SK-N-SH (cell line): ENCODE data around the gene HSPA9. TPM values are rescaled to one million over a fixed set of nuclear protein-coding genes. Genes with fewer than 3 reads are reported as not detected.

Experiments used
- CTCF ChIA-PET: fragments of 300-600, 350-600 bp; formaldehyde crosslinking; extraction: SDS; loops from one replicate; lab custom pipeline; 2021; lab: Yijun Ruan, JAX
- POLR2A ChIA-PET: fragments of 350-600 bp; sonication (Branson Sonifier 250); formaldehyde crosslinking; extraction: SDS; loops from one replicate; lab custom pipeline; 2020; ENCODE audit warnings: antibody characterized with exemption, inconsistent platforms; lab: Yijun Ruan, JAX
- DNase-seq: peaks from one replicate; pipeline ENCODE4 v3.0.0; 2012
- H2AFZ ChIP-seq: fragments of 200-600 bp; sonication (generic); 2 replicates; pipeline ENCODE4 v1.8.1; 2016; ENCODE audit warnings: antibody characterized with exemption, mild to moderate bottlenecking, low read depth
- H3F3A ChIP-seq: fragments of 200-600 bp; sonication (generic); replicated peaks from 2 replicates; pipeline ENCODE3; 2016; ENCODE audit warnings: antibody characterized with exemption, mild to moderate bottlenecking; ENCODE audit not compliant: insufficient read depth
- H3K27ac ChIP-seq, 2 experiments: fragments of 200-500 bp in 1 of 2; fragments of 200-600 bp in 1 of 2; sonication (Bioruptor generic) in 1 of 2; sonication (generic), shearing (Covaris generic) in 1 of 2; 2 replicates each; pipeline versions ENCODE4 v1.5.1 to v1.6.1; 2014 to 2016; ENCODE audit warnings: low read depth in 2 of 2, inconsistent platforms in 1 of 2, low read length in 1 of 2, mild to moderate bottlenecking in 1 of 2, mixed read lengths in 1 of 2
- H3K27me3 ChIP-seq: fragments of 200-600 bp; sonication (generic), shearing (Covaris generic); 2 replicates; pipeline ENCODE4 v1.6.1; 2016; ENCODE audit warnings: mixed run types; ENCODE audit not compliant: insufficient read depth
- H3K36me3 ChIP-seq, 2 experiments: fragments of 200-500 bp in 1 of 2; fragments of 200-600 bp in 1 of 2; sonication (Bioruptor generic) in 1 of 2; sonication (generic) in 1 of 2; replicated peaks in 1 of 2; 2 replicates each; pipeline versions ENCODE3 to v1.5.1; 2014 to 2016; ENCODE audit warnings: low read length in 1 of 2, mild to moderate bottlenecking in 1 of 2; ENCODE audit not compliant: insufficient read depth in 2 of 2, control insufficient read depth in 1 of 2
- H3K4me1 ChIP-seq, 2 experiments: fragments of 200-500 bp in 1 of 2; fragments of 200-600 bp in 1 of 2; sonication (Bioruptor generic) in 1 of 2; sonication (generic), shearing (Covaris generic) in 1 of 2; 2 replicates each; pipeline versions ENCODE4 v1.5.1 to v1.6.1; 2014 to 2016; ENCODE audit warnings: low read depth in 1 of 2, low read length in 1 of 2, mixed run types in 1 of 2; ENCODE audit not compliant: insufficient read depth in 2 of 2, control insufficient read depth in 1 of 2
- H3K4me2 ChIP-seq: fragments of 200-600 bp; sonication (generic), shearing (Covaris generic); 2 replicates; pipeline ENCODE4 v1.6.1; 2017; ENCODE audit warnings: mixed run types
- H3K4me3 ChIP-seq, 2 experiments: fragments of 200-500 bp in 1 of 2; fragments of 200-600 bp in 1 of 2; sonication (Bioruptor generic) in 1 of 2; sonication (generic), shearing (Covaris generic) in 1 of 2; 2 replicates each; pipeline versions ENCODE4 v1.5.1 to v1.8.1; 2014 to 2016; ENCODE audit warnings: low read depth in 2 of 2, inconsistent platforms in 1 of 2, low read length in 1 of 2, mild to moderate bottlenecking in 1 of 2, mixed read lengths in 1 of 2, moderate library complexity in 1 of 2
- H3K79me2 ChIP-seq: fragments of 200-600 bp; sonication (generic); 2 replicates; pipeline ENCODE4 v1.8.1; 2017; ENCODE audit warnings: mild to moderate bottlenecking; ENCODE audit not compliant: insufficient read depth
- H3K9ac ChIP-seq: fragments of 200-600 bp; sonication (generic); 2 replicates; pipeline ENCODE4 v1.6.1; 2017; ENCODE audit warnings: mixed run types
- H3K9me2 ChIP-seq: fragments of 200-600 bp; sonication (generic); 2 replicates; pipeline ENCODE4 v1.6.1; 2017; ENCODE audit warnings: mixed run types
- H3K9me3 ChIP-seq: fragments of 200-600 bp; sonication (generic); 2 replicates; pipeline ENCODE4 v1.6.1; 2017; ENCODE audit warnings: mixed run types, mild to moderate bottlenecking, moderate library complexity
- H4K20me1 ChIP-seq: fragments of 200-600 bp; sonication (generic); 2 replicates; pipeline ENCODE4 v1.6.1; 2017; ENCODE audit warnings: mild to moderate bottlenecking, mixed run types; ENCODE audit not compliant: insufficient read depth
- CHD2 ChIP-seq: fragments of 150-350 bp; IDR thresholded peaks from 2 replicates; pipeline ENCODE4 v1.6.1; 2018; ENCODE audit warnings: low read length; ENCODE audit not compliant: partially characterized antibody
- FOXJ3 ChIP-seq: sonication (generic); formaldehyde crosslinking; IDR thresholded peaks from 2 replicates; pipeline ENCODE4 v1.5.1; 2020; ENCODE audit warnings: mild to moderate bottlenecking, missing genetic modification reagents
- GATA2 ChIP-seq: sonication (generic); formaldehyde crosslinking; IDR thresholded peaks from 2 replicates; pipeline ENCODE4 v1.5.0; 2020; ENCODE audit warnings: mild to moderate bottlenecking, missing genetic modification reagents
- NFIC ChIP-seq: IDR thresholded peaks from 2 replicates; pipeline ENCODE4 v1.4.0; 2012; ENCODE audit warnings: borderline replicate concordance
- NRF1 ChIP-seq: IDR thresholded peaks from 2 replicates; pipeline ENCODE4 v1.6.1; 2012; ENCODE audit warnings: low read depth, mild to moderate bottlenecking, low read length
- RFX5 ChIP-seq: IDR thresholded peaks from 2 replicates; pipeline ENCODE4 v1.6.1; 2012; ENCODE audit warnings: mild to moderate bottlenecking, improper control_type of control experiment, low read length
- RXRA ChIP-seq: IDR thresholded peaks from 2 replicates; pipeline ENCODE4 v1.4.0; 2012; ENCODE audit warnings: low read depth, mild to moderate bottlenecking, borderline replicate concordance
- SIN3A ChIP-seq: IDR thresholded peaks from 2 replicates; pipeline ENCODE4 v1.6.1; 2012; ENCODE audit warnings: low read depth, mild to moderate bottlenecking, low read length, moderate library complexity, borderline replicate concordance
- SMC3 ChIP-seq: IDR thresholded peaks from 2 replicates; pipeline ENCODE4 v1.6.1; 2012; ENCODE audit warnings: low read depth, low read length, improper control_type of control experiment
- TEAD4 ChIP-seq: IDR thresholded peaks from 2 replicates; pipeline ENCODE4 v1.4.0; 2012; ENCODE audit warnings: mild to moderate bottlenecking, borderline replicate concordance; ENCODE audit not compliant: insufficient read depth
- WGBS: methylation state at CpG from one replicate; pipeline ENCODE4 v1.1.6; 2017; ENCODE audit warnings: low lambda C conversion rate; 5-methylcytosine and 5-hydroxymethylcytosine counted together
- polyA plus RNA-seq, 3 experiments: library from polyadenylated mRNA; depleted of rRNA; stranded (reverse); fragments of >200 nt; gene quantifications; 2 replicates each; pipeline ENCODE4 v1.2.3, GENCODE V29; 2012
- TF ChIP-seq, protein P1 (sequence below): IDR thresholded peaks from 2 replicates; pipeline ENCODE4 v1.4.0; 2012; ENCODE audit warnings: low read depth
- TF ChIP-seq, protein P2 (sequence below): IDR thresholded peaks from 2 replicates; pipeline ENCODE4 v1.4.0; 2012; ENCODE audit warnings: low read depth, borderline replicate concordance
- TF ChIP-seq, protein P3 (sequence below): IDR thresholded peaks from 2 replicates; pipeline ENCODE4 v1.4.0; 2012; ENCODE audit warnings: low read depth, borderline replicate concordance

The HSPA9 gene
- polyA plus RNA-seq, 1 of the 3 experiments (the other 2 are of a cell fraction), result 153 TPM

DNA sequence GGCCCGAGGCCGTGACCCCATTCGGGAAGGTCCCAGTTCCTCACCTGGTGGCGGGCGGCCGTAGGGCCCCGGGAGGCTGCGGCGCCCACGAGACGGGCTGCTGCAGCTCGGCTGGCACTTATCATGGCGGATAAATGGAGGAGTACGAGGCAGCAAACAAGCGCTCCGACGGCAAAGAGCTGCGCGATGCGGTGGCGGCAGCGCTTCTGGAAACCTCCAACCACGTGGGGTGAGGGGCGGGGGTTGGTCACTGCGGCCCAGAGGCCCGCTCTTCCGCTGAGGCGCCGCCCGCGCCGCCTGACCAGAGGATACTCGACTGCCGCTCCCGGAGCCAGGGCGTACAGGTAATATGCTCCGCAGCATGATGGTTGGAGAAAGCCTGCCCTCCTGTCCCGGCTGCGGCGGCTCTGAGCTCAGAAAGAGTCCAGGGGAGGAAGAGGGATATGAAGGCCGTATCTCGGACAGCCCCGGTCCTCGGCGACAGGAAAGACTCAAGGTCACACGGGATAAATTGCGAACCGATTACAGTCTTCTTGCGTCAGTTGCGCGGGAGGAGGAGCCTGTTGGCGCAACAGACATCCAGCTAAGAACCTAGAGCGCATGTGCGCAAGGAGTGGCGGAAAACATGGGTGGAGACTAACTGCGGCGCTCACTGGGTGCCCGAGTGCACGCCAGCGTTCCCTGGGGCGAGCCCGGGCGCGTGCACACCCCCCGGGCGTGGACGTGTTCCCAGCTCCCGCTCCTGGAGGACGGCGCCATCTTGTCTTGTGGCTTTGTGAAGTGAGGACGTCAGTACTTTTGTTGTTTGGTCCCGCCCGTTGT lies at the start of gene HSPA9 (continued):
- TF ChIP-seq SIN3A (peak; percentile 95), GATA2 (CRISPR knock-in tag) (no peak), SMC3 (no peak), NRF1 (peak; percentile 92), RFX5 (no peak), NFIC (no peak), CHD2 (peak; percentile 69)
- TF ChIP-seq, protein P1, sequence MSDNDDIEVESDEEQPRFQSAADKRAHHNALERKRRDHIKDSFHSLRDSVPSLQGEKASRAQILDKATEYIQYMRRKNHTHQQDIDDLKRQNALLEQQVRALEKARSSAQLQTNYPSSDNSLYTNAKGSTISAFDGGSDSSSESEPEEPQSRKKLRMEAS, result peak; percentile 98
- TF ChIP-seq, protein P2, sequence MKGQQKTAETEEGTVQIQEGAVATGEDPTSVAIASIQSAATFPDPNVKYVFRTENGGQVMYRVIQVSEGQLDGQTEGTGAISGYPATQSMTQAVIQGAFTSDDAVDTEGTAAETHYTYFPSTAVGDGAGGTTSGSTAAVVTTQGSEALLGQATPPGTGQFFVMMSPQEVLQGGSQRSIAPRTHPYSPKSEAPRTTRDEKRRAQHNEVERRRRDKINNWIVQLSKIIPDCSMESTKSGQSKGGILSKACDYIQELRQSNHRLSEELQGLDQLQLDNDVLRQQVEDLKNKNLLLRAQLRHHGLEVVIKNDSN, result peak; percentile 89
- TF ChIP-seq, protein P3, sequence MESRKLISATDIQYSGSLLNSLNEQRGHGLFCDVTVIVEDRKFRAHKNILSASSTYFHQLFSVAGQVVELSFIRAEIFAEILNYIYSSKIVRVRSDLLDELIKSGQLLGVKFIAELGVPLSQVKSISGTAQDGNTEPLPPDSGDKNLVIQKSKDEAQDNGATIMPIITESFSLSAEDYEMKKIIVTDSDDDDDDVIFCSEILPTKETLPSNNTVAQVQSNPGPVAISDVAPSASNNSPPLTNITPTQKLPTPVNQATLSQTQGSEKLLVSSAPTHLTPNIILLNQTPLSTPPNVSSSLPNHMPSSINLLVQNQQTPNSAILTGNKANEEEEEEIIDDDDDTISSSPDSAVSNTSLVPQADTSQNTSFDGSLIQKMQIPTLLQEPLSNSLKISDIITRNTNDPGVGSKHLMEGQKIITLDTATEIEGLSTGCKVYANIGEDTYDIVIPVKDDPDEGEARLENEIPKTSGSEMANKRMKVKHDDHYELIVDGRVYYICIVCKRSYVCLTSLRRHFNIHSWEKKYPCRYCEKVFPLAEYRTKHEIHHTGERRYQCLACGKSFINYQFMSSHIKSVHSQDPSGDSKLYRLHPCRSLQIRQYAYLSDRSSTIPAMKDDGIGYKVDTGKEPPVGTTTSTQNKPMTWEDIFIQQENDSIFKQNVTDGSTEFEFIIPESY, result peak; percentile 90

DNA sequence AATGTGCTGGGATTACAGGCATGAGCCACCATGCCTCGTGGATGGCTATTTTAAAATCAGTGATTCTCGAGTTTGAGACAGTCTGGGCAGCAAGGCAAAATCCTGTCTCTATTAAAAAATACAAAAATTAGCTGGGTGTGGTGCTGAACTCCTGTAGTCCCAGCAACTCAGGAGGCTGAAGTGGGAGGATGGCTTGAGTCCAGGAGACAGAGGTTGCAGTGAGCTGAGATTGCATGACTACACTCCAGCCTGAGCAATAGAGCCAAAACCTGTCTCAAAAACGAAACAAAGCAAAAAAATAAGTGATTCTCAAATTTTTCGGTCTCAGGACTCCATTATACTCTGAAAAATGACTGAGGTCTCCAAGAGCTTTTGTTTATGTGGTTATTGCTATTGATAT lies 47.9 kb upstream of the HSPA9 start:
- TF ChIP-seq RXRA, result no peak
- TF ChIP-seq SIN3A, result no peak
- TF ChIP-seq FOXJ3, result no peak
- no peak for TF ChIP-seq TEAD4
- POLR2A ChIA-PET, result interaction anchor here (0.6 to 1.0 kb wide), 3 partner anchors 12 to 72 kb away, joined by 4 to 5 read pairs (median 4); partner anchors contain the start of gene HSPA9
- H3F3A ChIP-seq, result no peaks in the 10 kb centered on the region
- H3K27me3 ChIP-seq, result no peaks in the 10 kb centered on the region
- H3K4me3 ChIP-seq, result no peak overlapping the region
- H3K79me2 ChIP-seq, result no peaks in the 10 kb centered on the region
- no peaks in the 10 kb centered on the region for H3K9me3 ChIP-seq
- H4K20me1 ChIP-seq, result no peaks in the 10 kb centered on the region
- H3K4me2 ChIP-seq, result no peak overlapping the region
- H3K9me2 ChIP-seq, result no peaks in the 10 kb centered on the region
- no peak overlapping the region for H3K9ac ChIP-seq
- no peak overlapping the region for H2AFZ ChIP-seq
- no peak for DNase-seq
- WGBS, result 63% methylated on average over 4 of the region's 4 CpGs
- CTCF ChIA-PET, result interaction anchor here (1.3 to 1.4 kb wide), 2 partner anchors 28 to 44 kb away, joined by 3 to 5 read pairs; no protein-coding TSS in a partner anchor
- no peak overlapping the region for H3K27ac ChIP-seq
- H3K36me3 ChIP-seq, result no peaks in the 10 kb centered on the region
- H3K4me1 ChIP-seq, result no peaks in the 10 kb centered on the region
